ENCODE data around the gene MOBP. TPM values are rescaled to one million over a fixed set of nuclear protein-coding genes. Genes with fewer than 3 reads are reported as not detected.

MOBP gene
- total and polyA plus RNA-seq, 9 of the 15 experiments (the other 6 are each of a cell fraction or from before 2014, with no cell fraction given) = 0.09 to 0.33 (median 0.11) TPM; not detected in 4

DNA sequence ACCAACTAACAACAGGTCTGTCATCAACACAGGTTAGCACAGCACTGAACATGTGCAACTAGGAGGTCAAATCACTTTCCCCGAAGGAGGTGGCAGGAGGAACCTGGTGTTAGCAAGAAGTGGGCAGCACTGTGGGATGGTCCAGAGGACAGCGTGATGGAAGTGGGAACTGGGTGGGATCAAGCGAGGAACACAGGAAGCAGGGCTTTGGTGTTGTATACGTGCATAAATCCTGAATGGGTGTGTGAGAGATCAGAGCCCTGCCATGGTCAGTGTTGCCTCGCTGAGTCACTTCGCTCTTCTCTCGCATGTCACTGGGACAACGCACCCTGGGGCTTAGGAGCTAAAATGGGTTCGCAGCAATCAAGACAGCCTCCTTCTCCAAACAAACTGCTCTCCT lies 62.1 kb downstream of the MOBP start:
- Histone ChIP-seq H3K9me3 (replicated peaks; ENCODE audit: control insufficient read depth, insufficient read depth, low read depth, low read length) (no peaks in the 10 kb centered on the region), H3K4me1 (replicated peaks in 1 of 2; ENCODE audit: control insufficient read depth in 2 of 2, insufficient read depth in 2 of 2, low read length in 2 of 2) (no peaks in the 10 kb centered on the region), H3K4me3 (no peak overlapping the region), H3K36me3 (ENCODE audit: control insufficient read depth, insufficient read depth, low read length) (no peaks in the 10 kb centered on the region), H3K9me1 (ENCODE audit: control insufficient read depth, insufficient read depth, low read length) (no peaks in the 10 kb centered on the region), H3K27ac (ENCODE audit: extremely low read depth, low read depth, low read length) (no peak overlapping the region), H3K27me3 (ENCODE audit: control insufficient read depth in 2 of 2, insufficient read depth in 2 of 2, low read length in 2 of 2) (peaks cover 2 to 17% of the 10 kb centered on the region in 2 experiments; a peak in 1 of 5 replicates), H3K79me2 (ENCODE audit: control insufficient read depth, insufficient read depth, low read length) (no peaks in the 10 kb centered on the region), H2AFZ (ENCODE audit: low read depth, low read length) (no peak overlapping the region), H3K9ac (ENCODE audit: insufficient read depth in 1 of 2, low read depth in 2 of 2, low read length in 2 of 2) (no peak overlapping the region), H4K20me1 (replicated peaks; ENCODE audit: control insufficient read depth, insufficient read depth, low read length) (no peaks in the 10 kb centered on the region), H3K4me2 (ENCODE audit: insufficient read depth, low read length) (no peak overlapping the region)
- FAIRE-seq (no peak), DNase-seq (ENCODE audit: extremely low read depth in 1 of 4, low spot score in 3 of 4) (no peak), ATAC-seq (peak; percentile 45; the same call in 1 of the 3 replicates)
- in situ Hi-C loops (cut with MboI) (no loop called here), intact Hi-C loops (cut with micrococcal nuclease) (no loop called here)
- 2% methylated on average over 9 of the region's 9 CpGs for WGBS (ENCODE audit: insufficient coverage, low coverage, missing lambda C conversion rate)
- BruUV-seq (replicated peaks) = no TSS peak
- POLR2A ChIA-PET = interaction anchor here (3.4 kb wide), 1 partner anchor 12 kb away, joined by 11 read pairs; no protein-coding TSS in a partner anchor
- CTCF ChIA-PET (ENCODE audit: low intra/inter-chr PET ratio) = interaction anchor here (0.6 kb wide), 1 partner anchor 10 kb away, joined by 3 read pairs; no protein-coding TSS in a partner anchor
- TF ChIP-seq, protein P1, sequence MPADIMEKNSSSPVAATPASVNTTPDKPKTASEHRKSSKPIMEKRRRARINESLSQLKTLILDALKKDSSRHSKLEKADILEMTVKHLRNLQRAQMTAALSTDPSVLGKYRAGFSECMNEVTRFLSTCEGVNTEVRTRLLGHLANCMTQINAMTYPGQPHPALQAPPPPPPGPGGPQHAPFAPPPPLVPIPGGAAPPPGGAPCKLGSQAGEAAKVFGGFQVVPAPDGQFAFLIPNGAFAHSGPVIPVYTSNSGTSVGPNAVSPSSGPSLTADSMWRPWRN (IDR thresholded peaks at IDR 0.05; ENCODE audit: low read depth) = no peak
- TF ChIP-seq JUN (IDR thresholded peaks at IDR 0.05; ENCODE audit: borderline replicate concordance, low read depth, low read length) = no peak
- TF ChIP-seq JUN (CRISPR knock-in tag; IDR thresholded peaks at IDR 0.05; ENCODE audit: borderline replicate concordance) = no peak
- TF ChIP-seq, protein P2, sequence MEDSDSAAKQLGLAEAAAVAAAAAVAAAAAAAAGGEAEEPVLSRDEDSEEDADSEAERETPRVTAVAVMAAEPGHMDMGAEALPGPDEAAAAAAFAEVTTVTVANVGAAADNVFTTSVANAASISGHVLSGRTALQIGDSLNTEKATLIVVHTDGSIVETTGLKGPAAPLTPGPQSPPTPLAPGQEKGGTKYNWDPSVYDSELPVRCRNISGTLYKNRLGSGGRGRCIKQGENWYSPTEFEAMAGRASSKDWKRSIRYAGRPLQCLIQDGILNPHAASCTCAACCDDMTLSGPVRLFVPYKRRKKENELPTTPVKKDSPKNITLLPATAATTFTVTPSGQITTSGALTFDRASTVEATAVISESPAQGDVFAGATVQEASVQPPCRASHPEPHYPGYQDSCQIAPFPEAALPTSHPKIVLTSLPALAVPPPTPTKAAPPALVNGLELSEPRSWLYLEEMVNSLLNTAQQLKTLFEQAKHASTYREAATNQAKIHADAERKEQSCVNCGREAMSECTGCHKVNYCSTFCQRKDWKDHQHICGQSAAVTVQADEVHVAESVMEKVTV (CRISPR knock-in tag; IDR thresholded peaks at IDR 0.05) = no peak
- TF ChIP-seq, protein P3, sequence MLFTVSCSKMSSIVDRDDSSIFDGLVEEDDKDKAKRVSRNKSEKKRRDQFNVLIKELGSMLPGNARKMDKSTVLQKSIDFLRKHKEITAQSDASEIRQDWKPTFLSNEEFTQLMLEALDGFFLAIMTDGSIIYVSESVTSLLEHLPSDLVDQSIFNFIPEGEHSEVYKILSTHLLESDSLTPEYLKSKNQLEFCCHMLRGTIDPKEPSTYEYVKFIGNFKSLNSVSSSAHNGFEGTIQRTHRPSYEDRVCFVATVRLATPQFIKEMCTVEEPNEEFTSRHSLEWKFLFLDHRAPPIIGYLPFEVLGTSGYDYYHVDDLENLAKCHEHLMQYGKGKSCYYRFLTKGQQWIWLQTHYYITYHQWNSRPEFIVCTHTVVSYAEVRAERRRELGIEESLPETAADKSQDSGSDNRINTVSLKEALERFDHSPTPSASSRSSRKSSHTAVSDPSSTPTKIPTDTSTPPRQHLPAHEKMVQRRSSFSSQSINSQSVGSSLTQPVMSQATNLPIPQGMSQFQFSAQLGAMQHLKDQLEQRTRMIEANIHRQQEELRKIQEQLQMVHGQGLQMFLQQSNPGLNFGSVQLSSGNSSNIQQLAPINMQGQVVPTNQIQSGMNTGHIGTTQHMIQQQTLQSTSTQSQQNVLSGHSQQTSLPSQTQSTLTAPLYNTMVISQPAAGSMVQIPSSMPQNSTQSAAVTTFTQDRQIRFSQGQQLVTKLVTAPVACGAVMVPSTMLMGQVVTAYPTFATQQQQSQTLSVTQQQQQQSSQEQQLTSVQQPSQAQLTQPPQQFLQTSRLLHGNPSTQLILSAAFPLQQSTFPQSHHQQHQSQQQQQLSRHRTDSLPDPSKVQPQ (CRISPR knock-in tag; IDR thresholded peaks at IDR 0.05; ENCODE audit: borderline replicate concordance) = no peak
- TF ChIP-seq, protein P4, sequence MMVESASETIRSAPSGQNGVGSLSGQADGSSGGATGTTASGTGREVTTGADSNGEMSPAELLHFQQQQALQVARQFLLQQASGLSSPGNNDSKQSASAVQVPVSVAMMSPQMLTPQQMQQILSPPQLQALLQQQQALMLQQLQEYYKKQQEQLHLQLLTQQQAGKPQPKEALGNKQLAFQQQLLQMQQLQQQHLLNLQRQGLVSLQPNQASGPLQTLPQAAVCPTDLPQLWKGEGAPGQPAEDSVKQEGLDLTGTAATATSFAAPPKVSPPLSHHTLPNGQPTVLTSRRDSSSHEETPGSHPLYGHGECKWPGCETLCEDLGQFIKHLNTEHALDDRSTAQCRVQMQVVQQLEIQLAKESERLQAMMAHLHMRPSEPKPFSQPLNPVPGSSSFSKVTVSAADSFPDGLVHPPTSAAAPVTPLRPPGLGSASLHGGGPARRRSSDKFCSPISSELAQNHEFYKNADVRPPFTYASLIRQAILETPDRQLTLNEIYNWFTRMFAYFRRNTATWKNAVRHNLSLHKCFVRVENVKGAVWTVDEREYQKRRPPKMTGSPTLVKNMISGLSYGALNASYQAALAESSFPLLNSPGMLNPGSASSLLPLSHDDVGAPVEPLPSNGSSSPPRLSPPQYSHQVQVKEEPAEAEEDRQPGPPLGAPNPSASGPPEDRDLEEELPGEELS (CRISPR knock-in tag; IDR thresholded peaks at IDR 0.05; ENCODE audit: borderline replicate concordance) = no peak
- TF ChIP-seq ZFP1 (CRISPR knock-in tag; IDR thresholded peaks at IDR 0.05) = no peak
- no peak for TF ChIP-seq NELFE (IDR thresholded peaks at IDR 0.05; ENCODE audit: insufficient read depth, insufficient read length)
- TF ChIP-seq, protein P5, sequence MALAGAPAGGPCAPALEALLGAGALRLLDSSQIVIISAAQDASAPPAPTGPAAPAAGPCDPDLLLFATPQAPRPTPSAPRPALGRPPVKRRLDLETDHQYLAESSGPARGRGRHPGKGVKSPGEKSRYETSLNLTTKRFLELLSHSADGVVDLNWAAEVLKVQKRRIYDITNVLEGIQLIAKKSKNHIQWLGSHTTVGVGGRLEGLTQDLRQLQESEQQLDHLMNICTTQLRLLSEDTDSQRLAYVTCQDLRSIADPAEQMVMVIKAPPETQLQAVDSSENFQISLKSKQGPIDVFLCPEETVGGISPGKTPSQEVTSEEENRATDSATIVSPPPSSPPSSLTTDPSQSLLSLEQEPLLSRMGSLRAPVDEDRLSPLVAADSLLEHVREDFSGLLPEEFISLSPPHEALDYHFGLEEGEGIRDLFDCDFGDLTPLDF (CRISPR knock-in tag; IDR thresholded peaks at IDR 0.05) = no peak
- TF ChIP-seq ELF2 (CRISPR knock-in tag; IDR thresholded peaks at IDR 0.05) = no peak
- TF ChIP-seq SAFB2 (IDR thresholded peaks at IDR 0.05; ENCODE audit: borderline replicate concordance, low read depth, low read length, severe bottlenecking) = no peak
- TF ChIP-seq ZNF184 (CRISPR knock-in tag; IDR thresholded peaks at IDR 0.05) = no peak
- no peak for TF ChIP-seq EWSR1 (IDR thresholded peaks at IDR 0.05; ENCODE audit: borderline replicate concordance, low read depth, partially characterized antibody)
- TF ChIP-seq POLR2H (tag; IDR thresholded peaks at IDR 0.05; ENCODE audit: low read depth) = no peak

Data from K562 (cell line).